ENCODE measurements around the gene LMOD3.
A peak's percentile ranks its signal among the peaks of the same experiment; 100 is the strongest.

The LMOD3 gene

DNA sequence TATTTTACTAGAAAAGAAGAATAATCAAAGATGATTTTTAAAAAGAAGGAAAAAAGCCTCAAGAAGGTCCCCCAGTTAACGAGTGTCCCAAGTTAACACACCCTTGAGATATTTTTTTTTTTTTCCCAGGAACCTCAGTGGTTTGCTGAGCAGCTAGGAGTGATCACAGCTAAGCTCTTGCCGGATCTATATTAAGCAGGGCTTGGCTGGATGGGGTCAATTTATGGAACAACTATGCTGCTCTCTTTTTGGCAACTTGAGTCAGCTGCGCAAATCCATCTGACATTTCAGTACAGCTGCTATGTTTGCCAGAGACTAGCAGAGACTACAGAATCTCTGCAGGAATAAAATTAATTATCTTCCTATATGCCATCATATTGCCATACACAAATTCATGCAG lies at the start of gene LMOD3:
TSS of gene LMOD3 (minus strand) at position 193 of the 400 bp plus-strand sequence. CDS start 209 bp downstream, outside the sequence.
- peak within 1 kb of the TSS; percentile 3 for H2AFZ ChIP-seq
- no peak within 1 kb of the TSS for H3K9ac ChIP-seq
- no peak within 1 kb of the TSS for H3K4me2 ChIP-seq (ENCODE audit: low read length)
- no peak within 1 kb of the TSS for H3K27ac ChIP-seq
- TF ChIP-seq, protein P1, sequence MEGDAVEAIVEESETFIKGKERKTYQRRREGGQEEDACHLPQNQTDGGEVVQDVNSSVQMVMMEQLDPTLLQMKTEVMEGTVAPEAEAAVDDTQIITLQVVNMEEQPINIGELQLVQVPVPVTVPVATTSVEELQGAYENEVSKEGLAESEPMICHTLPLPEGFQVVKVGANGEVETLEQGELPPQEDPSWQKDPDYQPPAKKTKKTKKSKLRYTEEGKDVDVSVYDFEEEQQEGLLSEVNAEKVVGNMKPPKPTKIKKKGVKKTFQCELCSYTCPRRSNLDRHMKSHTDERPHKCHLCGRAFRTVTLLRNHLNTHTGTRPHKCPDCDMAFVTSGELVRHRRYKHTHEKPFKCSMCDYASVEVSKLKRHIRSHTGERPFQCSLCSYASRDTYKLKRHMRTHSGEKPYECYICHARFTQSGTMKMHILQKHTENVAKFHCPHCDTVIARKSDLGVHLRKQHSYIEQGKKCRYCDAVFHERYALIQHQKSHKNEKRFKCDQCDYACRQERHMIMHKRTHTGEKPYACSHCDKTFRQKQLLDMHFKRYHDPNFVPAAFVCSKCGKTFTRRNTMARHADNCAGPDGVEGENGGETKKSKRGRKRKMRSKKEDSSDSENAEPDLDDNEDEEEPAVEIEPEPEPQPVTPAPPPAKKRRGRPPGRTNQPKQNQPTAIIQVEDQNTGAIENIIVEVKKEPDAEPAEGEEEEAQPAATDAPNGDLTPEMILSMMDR (IDR thresholded peaks at IDR 0.05), result no peak
- no peak within 1 kb of the TSS for H3K4me3 ChIP-seq (ENCODE audit: low read depth, low read length)
- H3K36me3 ChIP-seq (ENCODE audit: control insufficient read depth, insufficient read depth, low read length), result no peaks in the 10 kb centered on the region
- peaks cover 3% of the 10 kb centered on the region for H3K4me1 ChIP-seq
- H3K79me2 ChIP-seq, result no peaks in the 10 kb centered on the region
- H3K9me3 ChIP-seq (ENCODE audit: control insufficient read depth, low read length), result no peaks in the 10 kb centered on the region
- H3K27me3 ChIP-seq (ENCODE audit: control insufficient read depth, insufficient read depth, low read length), result no peaks in the 10 kb centered on the region

DNA sequence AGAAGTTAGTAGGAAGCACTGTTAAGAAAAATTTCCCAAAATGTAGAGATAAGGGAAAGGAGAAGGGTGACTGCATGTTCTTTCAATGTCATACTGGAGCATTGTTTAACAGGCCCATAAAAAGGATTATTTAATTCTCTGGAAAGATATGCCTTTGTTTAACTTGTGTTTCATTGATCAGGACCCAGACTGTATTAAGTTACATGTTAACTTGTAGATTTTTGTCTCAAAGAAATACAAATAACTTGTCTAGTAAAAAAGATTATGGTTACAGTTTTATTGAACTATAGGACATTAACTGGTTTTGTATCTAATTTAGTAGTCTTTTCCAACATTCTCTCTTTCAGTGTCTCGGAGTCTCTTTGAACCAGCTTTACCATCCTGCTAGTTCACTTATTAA lies 49.7 kb upstream of the LMOD3 start:
- Histone ChIP-seq H2AFZ (no peak overlapping the region), H3K4me3 (ENCODE audit: low read depth, low read length) (no peak overlapping the region), H3K9ac (no peak overlapping the region), H3K27me3 (ENCODE audit: control insufficient read depth, insufficient read depth, low read length) (no peaks in the 10 kb centered on the region), H3K36me3 (ENCODE audit: control insufficient read depth, insufficient read depth, low read length) (no peaks in the 10 kb centered on the region), H3K79me2 (no peaks in the 10 kb centered on the region), H3K4me1 (no peaks in the 10 kb centered on the region), H3K27ac (no peak overlapping the region), H3K4me2 (ENCODE audit: low read length) (no peak overlapping the region), H3K9me3 (ENCODE audit: control insufficient read depth, low read length) (no peaks in the 10 kb centered on the region)
- TF ChIP-seq, protein P1 (IDR thresholded peaks at IDR 0.05), result no peak

DNA sequence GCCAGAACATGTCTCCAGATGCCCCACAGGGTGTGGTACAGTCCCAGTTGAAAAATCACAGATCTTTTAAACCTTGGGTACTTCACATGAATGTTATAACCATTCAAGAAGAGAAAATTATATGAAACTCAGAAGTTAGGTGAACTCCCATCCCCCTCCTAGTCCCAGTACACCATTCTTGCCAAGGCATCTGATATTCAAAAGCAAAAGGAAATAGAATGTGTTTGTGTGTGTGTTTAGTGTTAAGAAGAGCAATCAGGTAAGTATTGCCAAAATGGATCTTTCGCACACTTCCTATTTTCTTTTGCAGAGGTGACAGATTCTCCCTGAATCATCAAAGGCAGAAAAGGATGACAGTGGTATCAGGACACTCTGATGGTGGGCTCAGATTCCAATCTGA lies 44.1 kb upstream of the LMOD3 start:
- H3K79me2 ChIP-seq, result no peaks in the 10 kb centered on the region
- H3K4me3 ChIP-seq (ENCODE audit: low read depth, low read length), result no peak overlapping the region
- H2AFZ ChIP-seq, result no peak overlapping the region
- H3K9ac ChIP-seq, result no peak overlapping the region
- no peaks in the 10 kb centered on the region for H3K36me3 ChIP-seq (ENCODE audit: control insufficient read depth, insufficient read depth, low read length)
- TF ChIP-seq, protein P1 (IDR thresholded peaks at IDR 0.05), result no peak
- H3K27ac ChIP-seq, result no peak overlapping the region
- H3K9me3 ChIP-seq (ENCODE audit: control insufficient read depth, low read length), result no peaks in the 10 kb centered on the region
- H3K4me1 ChIP-seq, result no peaks in the 10 kb centered on the region
- H3K27me3 ChIP-seq (ENCODE audit: control insufficient read depth, insufficient read depth, low read length), result no peaks in the 10 kb centered on the region
- no peak overlapping the region for H3K4me2 ChIP-seq (ENCODE audit: low read length)

DNA sequence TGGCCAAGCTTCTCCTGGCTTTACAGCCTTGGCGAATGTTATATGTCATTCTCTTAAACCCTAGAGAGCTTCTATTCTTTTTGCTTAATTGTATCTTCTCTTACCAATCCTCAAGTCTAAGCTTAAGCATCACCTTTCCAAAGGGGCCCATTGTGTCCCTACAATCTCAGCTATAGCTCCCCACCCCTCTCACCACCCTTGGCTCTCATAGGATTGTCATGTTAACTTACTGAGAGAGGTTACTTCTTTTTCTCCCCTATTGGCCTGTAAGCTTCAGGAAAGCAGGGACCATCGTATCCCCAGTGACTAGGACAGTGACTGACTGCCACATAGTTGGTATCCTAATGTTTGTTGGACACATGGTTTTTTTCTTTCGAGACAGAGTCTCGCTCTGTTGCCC lies 43.3 kb upstream of the LMOD3 start:
- TF ChIP-seq, protein P1 (IDR thresholded peaks at IDR 0.05), result no peak
- H3K27ac ChIP-seq, result no peak overlapping the region
- H3K36me3 ChIP-seq (ENCODE audit: control insufficient read depth, insufficient read depth, low read length), result no peaks in the 10 kb centered on the region
- no peaks in the 10 kb centered on the region for H3K9me3 ChIP-seq (ENCODE audit: control insufficient read depth, low read length)
- no peaks in the 10 kb centered on the region for H3K79me2 ChIP-seq
- no peak overlapping the region for H2AFZ ChIP-seq
- no peaks in the 10 kb centered on the region for H3K4me1 ChIP-seq
- H3K9ac ChIP-seq, result no peak overlapping the region
- H3K4me2 ChIP-seq (ENCODE audit: low read length), result no peak overlapping the region
- H3K4me3 ChIP-seq (ENCODE audit: low read depth, low read length), result no peak overlapping the region
- H3K27me3 ChIP-seq (ENCODE audit: control insufficient read depth, insufficient read depth, low read length), result no peaks in the 10 kb centered on the region

DNA sequence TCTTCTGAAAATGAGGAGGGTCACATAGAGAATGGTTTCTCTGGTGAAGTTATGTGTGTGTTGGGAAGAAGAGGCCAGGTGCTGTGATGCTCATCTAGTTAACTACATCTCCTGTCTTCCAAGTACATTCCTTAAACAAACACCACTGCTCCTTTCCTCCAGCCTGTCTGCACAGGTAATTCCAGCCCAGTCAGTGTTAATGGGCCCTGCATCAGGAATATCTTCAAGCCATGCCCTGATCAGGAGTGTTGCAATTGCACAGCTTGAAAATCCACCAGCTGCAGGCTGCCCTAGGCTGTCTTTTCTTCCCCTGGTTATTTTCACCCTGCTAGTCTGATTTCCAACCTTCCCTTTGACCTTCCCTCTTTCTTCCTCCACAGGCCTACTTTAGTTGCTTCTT lies 41.9 kb upstream of the LMOD3 start:
- no peak overlapping the region for H3K4me2 ChIP-seq (ENCODE audit: low read length)
- H3K9ac ChIP-seq, result no peak overlapping the region
- no peaks in the 10 kb centered on the region for H3K27me3 ChIP-seq (ENCODE audit: control insufficient read depth, insufficient read depth, low read length)
- H3K27ac ChIP-seq, result no peak overlapping the region
- no peaks in the 10 kb centered on the region for H3K4me1 ChIP-seq
- H2AFZ ChIP-seq, result no peak overlapping the region
- TF ChIP-seq, protein P1 (IDR thresholded peaks at IDR 0.05), result no peak
- H3K36me3 ChIP-seq (ENCODE audit: control insufficient read depth, insufficient read depth, low read length), result no peaks in the 10 kb centered on the region
- no peaks in the 10 kb centered on the region for H3K79me2 ChIP-seq
- H3K4me3 ChIP-seq (ENCODE audit: low read depth, low read length), result no peak overlapping the region
- no peaks in the 10 kb centered on the region for H3K9me3 ChIP-seq (ENCODE audit: control insufficient read depth, low read length)
